Glomerular endothelial cell (primary cell): ENCODE measurements around the gene ANKRD6. TPM values are rescaled to one million over a fixed set of nuclear protein-coding genes. Genes with fewer than 3 reads are reported as not detected.
"Not testable (repeated sequence)": the region's sequence is repeated elsewhere in the genome, so short reads cannot be mapped to it uniquely, and the experiment has no call there.

Experiments used
- DNase-seq: peaks from one replicate; pipeline ENCODE4 v3.0.0-alpha.2; 2011; ENCODE audit warnings: low read depth, low spot score; ENCODE audit errors: extremely low read depth
- total RNA-seq: library from RNA; depleted of rRNA; stranded (reverse); fragments of >200 nt; gene quantifications from 2 replicates; pipeline ENCODE4 v1.2.3, GENCODE V29; 2015

ANKRD6 gene
- total RNA-seq, 1 donor from 2014 or later = 18.5 TPM

DNA sequence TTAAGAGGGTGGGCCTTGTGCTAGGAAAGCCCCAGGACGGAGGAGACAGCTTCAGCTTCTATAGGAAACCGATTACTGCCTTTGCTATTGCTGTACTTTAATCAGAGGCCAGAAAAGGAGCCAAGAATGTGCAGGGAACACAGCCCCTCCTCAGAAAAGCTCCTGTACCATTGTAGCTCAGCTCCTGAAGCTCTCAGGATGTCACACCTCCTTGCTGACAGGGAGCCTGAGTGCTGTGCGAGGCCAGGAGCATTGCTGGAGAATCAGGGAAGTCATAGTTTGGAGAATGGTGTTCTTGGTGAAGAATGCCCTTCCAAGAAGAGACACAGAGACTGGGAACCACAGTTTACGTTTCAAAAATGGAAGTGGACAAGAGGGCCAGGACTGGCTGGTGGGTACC, 158.8 kb downstream of the ANKRD6 start:
- no peak for DNase-seq

DNA sequence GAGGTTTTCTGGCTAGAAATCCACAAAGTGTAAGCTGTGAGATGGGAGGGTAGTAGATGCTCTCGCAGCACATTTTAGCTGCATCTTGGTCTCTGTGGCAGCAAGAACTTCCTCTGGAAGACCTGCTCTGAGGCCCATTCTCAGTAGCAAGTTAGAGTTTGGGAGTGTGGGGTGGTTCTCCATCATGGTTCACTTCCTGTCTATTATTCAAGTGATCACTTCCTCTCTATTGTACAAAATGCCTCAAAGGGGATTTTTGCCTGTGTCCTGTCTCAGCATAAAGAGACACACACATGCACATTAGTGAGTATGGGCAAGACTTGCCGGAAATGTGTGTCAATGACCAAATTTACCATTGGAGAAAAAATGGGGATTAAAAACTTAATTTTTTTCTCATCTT, 163.1 kb downstream of the ANKRD6 start:
- no peak for DNase-seq

GRCh38 chr6:89596484-89596883, 163.5 kb downstream of the ANKRD6 start:
- DNase-seq = no peak

- DNase-seq = no peak
Measured at GRCh38 chr6:89597372-89597771, 164.4 kb downstream of the ANKRD6 start.

DNA sequence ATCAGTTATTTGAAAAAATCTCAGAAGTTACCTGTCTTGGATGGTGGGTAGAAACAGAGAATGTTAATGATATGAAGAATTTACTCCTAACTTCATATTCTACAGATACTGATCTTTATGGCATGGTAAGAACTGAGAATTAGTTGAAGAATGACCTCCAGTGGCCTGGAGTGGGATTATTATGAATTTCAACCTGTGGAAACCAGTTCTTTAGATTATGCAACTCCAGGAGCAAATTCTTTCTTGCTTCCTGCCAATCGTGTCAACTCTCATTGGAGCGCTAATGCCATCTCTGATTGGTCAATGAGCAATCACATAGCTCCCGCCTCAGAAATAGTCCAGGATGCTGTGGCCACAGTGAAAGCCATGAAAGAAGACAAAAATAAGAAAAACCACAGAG, 165.0 kb downstream of the ANKRD6 start:
- DNase-seq = no peak

DNA sequence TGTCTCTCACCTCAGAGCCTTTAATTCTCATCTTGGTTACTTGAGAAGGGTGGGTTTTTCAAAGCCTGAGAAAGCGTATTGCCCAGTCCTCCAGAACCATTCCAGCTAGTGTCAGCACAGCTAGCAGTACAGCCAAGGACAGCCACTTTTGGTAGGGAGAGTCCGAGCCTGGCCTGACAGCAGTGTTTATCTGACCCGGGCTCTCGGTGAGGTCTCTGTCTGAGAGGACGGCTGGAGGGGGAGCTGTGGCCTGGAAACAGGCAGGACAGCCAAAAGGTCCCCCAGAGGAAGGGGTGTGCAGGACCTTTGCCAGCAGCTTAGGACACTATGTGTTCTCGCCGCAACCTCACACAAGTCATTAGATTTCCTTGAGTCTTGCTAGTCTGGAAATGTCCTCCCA, 166.8 kb downstream of the ANKRD6 start:
- DNase-seq = no peak

DNA sequence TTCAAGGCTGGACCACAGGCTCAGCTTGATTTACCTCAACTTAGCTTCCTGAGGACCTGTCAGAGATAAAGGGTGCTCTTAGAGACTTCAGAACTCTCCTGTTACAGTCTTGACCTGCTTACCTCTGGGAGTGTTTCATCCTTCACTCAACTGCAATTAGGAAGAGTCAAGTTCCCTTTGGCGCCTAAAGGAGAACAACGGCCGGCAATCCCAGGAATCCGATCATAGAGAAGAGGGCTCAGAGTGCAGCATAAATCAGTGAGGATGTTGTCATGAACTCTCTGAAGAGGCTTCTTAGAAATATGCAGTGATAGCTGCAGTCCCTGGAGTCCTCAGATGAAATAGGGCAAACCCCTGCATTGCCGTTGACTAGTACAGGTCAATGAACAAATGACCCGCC, 169.2 kb downstream of the ANKRD6 start:
- DNase-seq = no peak

GRCh38 chr6:89604653-89605052, 171.7 kb downstream of the ANKRD6 start:
- no peak for DNase-seq

GRCh38 chr6:89605861-89606260, 172.9 kb downstream of the ANKRD6 start:
- DNase-seq = no peak

DNA sequence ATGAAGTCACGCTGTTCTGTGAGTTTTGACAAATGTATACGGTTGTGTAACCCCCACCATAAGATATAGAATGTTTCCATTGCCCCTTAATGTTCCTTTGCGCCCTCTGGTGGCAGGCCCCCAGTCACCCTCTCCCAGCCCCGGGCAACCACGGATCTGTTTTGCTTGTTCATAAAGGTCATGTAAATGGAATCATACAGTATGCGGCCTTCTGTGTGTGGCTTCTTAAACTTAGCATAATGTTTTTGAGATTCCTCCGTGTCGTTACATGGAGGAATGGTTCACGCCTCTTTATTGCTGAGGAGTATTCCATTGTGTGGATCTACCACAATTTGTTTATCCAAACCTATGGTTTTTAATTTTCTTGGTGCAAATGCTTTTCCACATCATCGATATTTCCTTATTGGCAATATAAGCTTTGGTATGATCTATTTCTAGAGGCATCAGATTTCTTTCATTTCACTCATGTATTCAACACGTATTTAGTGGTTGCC, 177.2 kb downstream of the ANKRD6 start:
- no peak for DNase-seq

GRCh38 chr6:89611666-89612065, 178.7 kb downstream of the ANKRD6 start:
- no peak for DNase-seq

- DNase-seq = no peak
Measured at GRCh38 chr6:89612121-89612520, 179.2 kb downstream of the ANKRD6 start.

GRCh38 chr6:89613790-89614189, 180.8 kb downstream of the ANKRD6 start:
- DNase-seq = no peak

- no peak for DNase-seq
Measured at GRCh38 chr6:89615882-89616281, 182.9 kb downstream of the ANKRD6 start.

DNA sequence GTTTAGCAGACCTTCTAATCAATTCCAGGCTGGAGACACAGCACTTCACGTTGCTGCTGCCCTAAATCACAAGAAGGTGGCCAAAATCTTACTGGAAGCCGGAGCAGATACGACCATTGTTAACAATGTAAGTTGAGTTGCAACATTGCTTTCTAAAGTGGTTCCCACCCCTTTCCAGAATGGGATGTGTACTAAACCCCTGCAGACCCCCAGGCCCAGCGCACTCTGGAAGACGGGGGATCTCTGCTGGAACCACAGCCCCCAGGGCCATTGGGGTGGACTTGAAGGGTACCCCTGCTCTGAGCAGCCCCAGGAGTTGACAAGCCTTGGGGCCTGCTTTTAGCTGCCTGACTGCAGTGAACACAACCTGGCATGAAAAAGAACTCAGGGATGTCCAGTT, 183.6 kb downstream of the ANKRD6 start:
- DNase-seq = no peak

DNA sequence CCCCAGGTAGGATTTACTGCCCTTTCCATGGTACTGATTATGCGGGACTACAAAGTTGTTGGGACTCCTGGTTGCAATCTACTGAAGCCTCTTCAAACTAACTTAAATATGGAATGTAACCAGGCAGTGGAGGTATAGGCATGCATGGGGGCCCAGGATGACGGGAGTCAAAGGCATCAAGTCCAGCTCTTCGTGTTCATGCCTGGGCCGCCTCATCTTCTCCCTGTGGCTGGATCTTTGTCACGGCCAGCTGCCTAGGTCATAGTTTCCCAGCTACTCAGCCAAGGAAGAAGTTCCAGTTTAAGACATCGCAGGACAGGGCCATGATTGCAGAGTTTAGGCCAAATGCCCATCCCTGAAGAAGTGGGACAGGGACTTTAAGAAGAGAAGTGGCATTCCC, 185.1 kb downstream of the ANKRD6 start:
- no peak for DNase-seq

GRCh38 chr6:89619567-89619966, 186.6 kb downstream of the ANKRD6 start:
- no peak for DNase-seq

DNA sequence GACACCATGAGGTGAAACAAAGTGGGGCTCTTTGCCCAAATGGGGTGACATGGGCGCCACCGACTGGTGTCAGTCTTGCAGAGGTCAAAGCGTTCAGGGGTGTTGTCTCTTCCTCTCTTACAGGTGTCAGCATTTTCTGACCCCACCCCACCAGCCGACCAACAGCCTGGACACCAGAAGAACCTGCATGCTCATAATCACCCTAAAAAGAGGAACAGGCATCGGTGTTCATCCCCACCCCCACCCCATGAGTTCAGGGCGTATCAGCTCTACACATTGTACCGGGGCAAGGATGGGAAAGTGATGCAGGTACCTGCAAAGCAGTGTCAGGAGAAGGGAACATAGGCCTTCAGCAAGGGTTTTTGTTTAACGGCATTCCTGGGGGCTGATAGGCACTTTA, 190.8 kb downstream of the ANKRD6 start:
- no peak for DNase-seq

- no peak for DNase-seq
Measured at GRCh38 chr6:89630488-89630887, 197.5 kb downstream of the ANKRD6 start.

DNA sequence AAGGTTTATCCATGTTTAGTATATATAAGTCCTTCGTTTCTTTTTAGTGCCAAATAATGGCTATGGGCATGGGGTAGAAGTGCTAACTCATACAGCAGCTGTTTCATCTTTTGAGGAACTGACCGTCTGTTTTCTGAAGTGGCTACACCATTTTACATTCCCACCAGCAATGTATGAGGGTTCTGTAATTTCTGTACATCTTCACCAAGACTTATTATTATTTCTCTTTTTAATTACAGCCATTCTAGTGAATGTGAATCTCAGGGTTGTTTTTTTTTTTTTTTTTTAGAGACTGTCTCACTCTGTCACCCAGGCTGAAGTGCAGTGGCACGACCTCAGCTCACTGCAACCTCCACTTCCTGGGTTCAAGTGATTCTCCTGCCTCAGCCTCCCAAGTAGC, 203.5 kb downstream of the ANKRD6 start:
- DNase-seq = not testable (repeated sequence)

DNA sequence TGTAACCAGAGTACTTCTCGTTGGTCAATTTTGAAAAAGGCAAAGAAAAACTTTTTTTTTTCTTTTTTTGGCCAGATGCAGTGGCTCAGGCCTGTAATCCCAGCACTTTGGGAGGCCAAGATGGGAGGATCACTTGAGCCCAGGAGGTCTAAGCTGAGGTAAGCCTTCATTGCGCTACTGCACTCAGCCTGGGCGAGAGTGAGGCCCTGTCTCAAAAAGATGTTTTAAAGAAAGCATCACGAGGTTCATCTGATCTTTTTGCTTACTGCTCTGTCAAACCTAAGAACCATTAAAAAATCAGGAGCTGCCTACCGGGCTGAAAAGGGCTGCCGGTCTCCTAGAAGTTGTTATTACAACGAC, 205.0 kb downstream of the ANKRD6 start:
- no peak for DNase-seq

- DNase-seq = peak; percentile 58
Measured at GRCh38 chr6:89638320-89639195, 205.6 kb downstream of the ANKRD6 start, which contains the start of gene LYRM2. LYRM2 (minus strand) TSS chr6:89638747; CDS start chr6:89638716, 31 bp downstream.

- no peak for DNase-seq
Measured at GRCh38 chr6:89640804-89641203, 207.9 kb downstream of the ANKRD6 start.
